GM10248 (cell line): Measurements from ENCODE around the gene PFN3.
"Not testable (repeated sequence)": the region's sequence is repeated elsewhere in the genome, so short reads cannot be mapped to it uniquely, and the experiment has no call there.

Experiments used
- CTCF ChIA-PET: fragments of 300-600 bp; sonication (Branson Sonifier 250); formaldehyde crosslinking; extraction: SDS; loops from one replicate; lab custom pipeline; 2021; ENCODE audit warnings: antibody characterized with exemption; lab: Yijun Ruan, JAX
- POLR2A ChIA-PET: fragments of 350-650 bp; sonication (Branson Sonifier 250); formaldehyde crosslinking; extraction: SDS; loops from one replicate; lab custom pipeline; 2020; ENCODE audit warnings: antibody characterized with exemption; lab: Yijun Ruan, JAX
- DNase-seq: peaks from one replicate; pipeline ENCODE4 v3.0.0; 2012; ENCODE audit errors: extremely low spot score
- CTCF ChIP-seq: IDR thresholded peaks from 2 replicates; pipeline ENCODE4 v1.5.1; 2012; ENCODE audit warnings: mild to moderate bottlenecking, low read depth; ENCODE audit errors: extremely low read depth, missing control alignments, control extremely low read depth

PFN3 gene

DNA sequence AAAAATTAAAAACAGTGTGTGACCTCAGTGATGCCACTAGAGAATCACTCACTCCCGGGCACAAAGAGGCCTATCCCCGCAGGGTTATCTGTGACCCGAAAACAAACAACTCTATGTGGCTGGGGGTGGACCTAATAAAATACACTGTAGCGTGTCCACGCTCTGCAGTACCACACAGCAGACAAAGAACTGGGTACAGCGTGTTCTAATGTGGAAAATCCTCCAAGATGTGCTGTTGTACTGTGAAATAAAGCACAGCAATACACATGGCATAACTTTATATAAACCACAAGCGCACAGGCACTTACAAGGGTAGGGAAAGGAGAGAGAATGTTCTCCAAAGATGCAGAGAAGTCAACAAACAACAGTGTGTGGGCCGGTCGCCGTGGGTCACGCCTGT, 24.4 kb downstream of the PFN3 start:
- no peak for DNase-seq
- CTCF ChIA-PET, result interaction anchor here (0.7 to 35.5 kb wide), 5 partner anchors 5 to 79 kb away, joined by 3 to 734 read pairs (median 14); partner anchors contain the start of genes LMAN2, RGS14 and SLC34A1
- POLR2A ChIA-PET, result no interaction called here
- TF ChIP-seq CTCF, result no peak

GRCh38 chr5:177375516-177375915, 24.9 kb downstream of the PFN3 start:
- DNase-seq, POLR2A ChIA-PET: not testable (repeated sequence)
- CTCF ChIA-PET, result interaction anchor here (1.5 to 35.5 kb wide), 3 partner anchors 5 to 80 kb away, joined by 3 to 734 read pairs (median 734); partner anchors contain the start of genes LMAN2, RGS14 and SLC34A1

DNA sequence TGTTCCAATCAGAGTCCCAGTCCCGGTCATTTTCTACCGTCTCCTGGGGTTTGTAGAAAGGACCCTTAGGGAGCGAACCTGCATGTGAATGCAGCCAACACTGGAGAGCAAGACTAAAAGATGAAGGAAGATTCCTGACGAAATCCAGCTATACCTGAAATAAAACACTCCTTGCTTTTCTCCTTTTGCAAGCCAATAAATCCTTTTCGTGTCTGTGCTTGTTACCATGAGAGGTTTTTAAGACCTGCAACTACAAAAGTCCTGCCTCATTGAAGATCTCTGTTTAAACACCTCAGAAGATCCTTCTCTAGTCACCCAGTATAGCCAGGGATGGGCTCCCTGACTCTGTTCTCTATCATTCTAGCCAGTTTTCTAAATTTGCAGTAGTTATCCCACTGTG, 26.2 kb downstream of the PFN3 start:
- ChIA-PET CTCF (interaction anchor here (1.5 to 35.5 kb wide), 4 partner anchors 7 to 127 kb away, joined by 3 to 734 read pairs (median 394); partner anchors contain the start of genes LMAN2, PFN3, RGS14 and SLC34A1), POLR2A (no interaction called here)
- no peak for DNase-seq
- no peak for TF ChIP-seq CTCF

DNA sequence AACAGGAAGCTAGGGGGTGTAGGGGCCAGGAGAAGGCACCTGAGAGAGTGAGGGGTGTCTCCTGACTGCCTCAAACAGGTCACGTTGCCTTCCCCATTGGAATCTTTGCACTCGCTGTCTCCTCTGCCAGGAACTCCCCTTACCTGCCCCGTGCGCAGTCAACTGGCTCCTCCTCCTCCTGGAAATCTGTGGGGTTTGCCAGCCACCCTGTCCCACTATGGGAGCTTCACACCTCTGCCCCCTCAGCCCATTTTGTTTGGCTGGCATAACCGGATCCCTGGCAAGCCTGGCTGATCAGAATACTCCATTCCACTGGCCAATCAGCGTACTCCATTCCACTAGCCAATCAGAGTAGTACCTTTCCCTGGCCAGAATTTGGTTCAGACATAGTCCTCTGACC, 26.7 kb downstream of the PFN3 start:
- no peak for TF ChIP-seq CTCF
- no peak for DNase-seq
- CTCF ChIA-PET, result interaction anchor here (1.5 to 35.5 kb wide), 5 partner anchors 7 to 128 kb away, joined by 3 to 734 read pairs (median 55); partner anchors contain the start of genes LMAN2, PFN3, RGS14 and SLC34A1
- POLR2A ChIA-PET, result no interaction called here

DNA sequence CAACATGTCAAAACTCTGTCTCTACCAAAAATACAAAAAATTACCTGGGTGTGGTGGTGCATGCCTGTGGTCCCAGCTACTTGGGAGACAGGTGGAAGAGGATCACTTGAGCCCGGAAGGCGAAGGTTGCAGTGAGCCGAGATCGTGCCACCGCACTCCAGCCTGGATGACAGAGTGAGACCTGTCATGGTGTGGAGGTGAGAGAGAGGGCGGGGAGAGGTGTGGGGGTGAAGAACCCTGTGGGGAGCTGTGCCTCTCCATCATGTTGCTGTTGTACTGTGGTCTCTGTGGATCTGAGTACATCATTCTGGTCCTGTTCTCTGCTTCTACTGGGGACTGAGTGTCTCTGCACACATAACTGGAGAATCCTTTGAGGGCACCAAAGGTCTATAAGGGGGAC, 27.6 kb downstream of the PFN3 start:
- no peak for TF ChIP-seq CTCF
- DNase-seq, result no peak
- POLR2A ChIA-PET, result no interaction called here
- CTCF ChIA-PET, result interaction anchor here (0.9 to 35.5 kb wide), 8 partner anchors 7 to 261 kb away, joined by 3 to 734 read pairs (median 10); partner anchors contain the start of genes LMAN2, PFN3, RGS14 and SLC34A1

- POLR2A ChIA-PET, result no interaction called here
- TF ChIP-seq CTCF, result no peak
- no peak for DNase-seq
- CTCF ChIA-PET, result interaction anchor here (0.9 to 35.5 kb wide), 11 partner anchors 6 to 260 kb away, joined by 3 to 734 read pairs (median 3); partner anchors contain the start of genes LMAN2, PFN3, RGS14 and SLC34A1
These were observed 28.2 kb downstream of the PFN3 start for GRCh38 chr5:177372034-177372896.
